Activated T-cell treated with anti-CD3 and anti-CD28 coated beads, Interleukin-2, amount 50 U/mL, for 72 hours (primary cell): ENCODE measurements around the gene LMO7. TPM values are rescaled to one million over a fixed set of nuclear protein-coding genes. Genes with fewer than 3 reads are reported as not detected.
"Not testable (repeated sequence)": the region's sequence is repeated elsewhere in the genome, so short reads cannot be mapped to it uniquely, and the experiment has no call there.

Experiments used
- ATAC-seq, 2 donors: fragments of 150-1000 bp; cut with Tn5 transposase; replicated peaks in 1 of 2; 2 replicates each; pipeline ENCODE4 v1.10.0; 2021; ENCODE audit warnings: moderate library complexity in 2 of 2, mild to moderate bottlenecking in 1 of 2
- DNase-seq, 2 donors: peaks; one replicate each; pipeline ENCODE4 v3.0.0; 2021 to 2022; ENCODE audit warnings: mixed read lengths in 1 of 2
- H3K27ac Mint-ChIP-seq: one replicate; pipeline ENCODE4 v1.8.0; 2022; ENCODE audit warnings: mild to moderate bottlenecking, moderate library complexity, mixed read lengths
- H3K27me3 Mint-ChIP-seq: one replicate; pipeline ENCODE4 v1.8.0; 2022; ENCODE audit warnings: low read depth, mixed read lengths
- H3K36me3 Mint-ChIP-seq, 2 donors: one replicate each; pipeline ENCODE4 v1.8.0; 2022; ENCODE audit warnings: mixed read lengths in 2 of 2, mild to moderate bottlenecking in 1 of 2; ENCODE audit not compliant: insufficient read depth in 2 of 2
- H3K4me1 Mint-ChIP-seq: one replicate; pipeline ENCODE4 v1.8.0; 2022; ENCODE audit warnings: low read depth, mixed read lengths
- H3K4me3 Mint-ChIP-seq, 2 donors: one replicate each; pipeline ENCODE4 v1.8.0; 2022; ENCODE audit warnings: mild to moderate bottlenecking in 2 of 2, mixed read lengths in 2 of 2, moderate library complexity in 2 of 2
- H3K9me3 Mint-ChIP-seq, 2 donors: one replicate each; pipeline ENCODE4 v1.8.0; 2022; ENCODE audit warnings: mixed read lengths in 2 of 2
- total RNA-seq, 2 donors: library from RNA; stranded (reverse); gene quantifications; one replicate each; pipeline ENCODE4 v1.2.3, GENCODE V29; 2022

Gene LMO7
- total RNA-seq, 2 donors from 2014 or later, result 12.1 to 14.6 TPM

GRCh38 chr13:75691183-75691582, 55.1 kb downstream of the LMO7 start:
- Mint-ChIP-seq H3K4me1 (no peaks in the 10 kb centered on the region), H3K36me3 (no peaks in the 10 kb centered on the region), H3K9me3 (no peaks in the 10 kb centered on the region), H3K27me3 (no peaks in the 10 kb centered on the region), H3K27ac (no peak overlapping the region), H3K4me3 (no peak overlapping the region)
- ATAC-seq, result no peak
- DNase-seq, result no peak

GRCh38 chr13:75693227-75693626, 57.1 kb downstream of the LMO7 start:
- no peaks in the 10 kb centered on the region for H3K36me3 Mint-ChIP-seq
- ATAC-seq (no peak), DNase-seq (no peak)
- H3K4me3 Mint-ChIP-seq, result no peak overlapping the region
- no peaks in the 10 kb centered on the region for H3K4me1 Mint-ChIP-seq
- no peaks in the 10 kb centered on the region for H3K27me3 Mint-ChIP-seq
- no peak overlapping the region for H3K27ac Mint-ChIP-seq
- no peaks in the 10 kb centered on the region for H3K9me3 Mint-ChIP-seq

- H3K9me3 Mint-ChIP-seq, result no peaks in the 10 kb centered on the region
- no peak for ATAC-seq
- no peak overlapping the region for H3K4me3 Mint-ChIP-seq
- DNase-seq, result no peak
- H3K4me1 Mint-ChIP-seq, result no peaks in the 10 kb centered on the region
- no peaks in the 10 kb centered on the region for H3K27me3 Mint-ChIP-seq
- no peak overlapping the region for H3K27ac Mint-ChIP-seq
- H3K36me3 Mint-ChIP-seq, result peaks cover 0 to 5% of the 10 kb centered on the region in 2 donors
Observed at GRCh38 chr13:75694722-75695121, 58.6 kb downstream of the LMO7 start.

GRCh38 chr13:75695908-75696307, 59.8 kb downstream of the LMO7 start:
- H3K9me3 Mint-ChIP-seq, H3K36me3 Mint-ChIP-seq, H3K27me3 Mint-ChIP-seq, H3K4me1 Mint-ChIP-seq, H3K27ac Mint-ChIP-seq, H3K4me3 Mint-ChIP-seq: not testable (repeated sequence)
- ATAC-seq (peak in 1 of 2 donors; percentile 30), DNase-seq (peak; percentile 58 to 65)

GRCh38 chr13:75699062-75699461, 62.9 kb downstream of the LMO7 start:
- Mint-ChIP-seq H3K4me3 (no peak overlapping the region), H3K27ac (no peak overlapping the region), H3K27me3 (no peaks in the 10 kb centered on the region), H3K9me3 (no peaks in the 10 kb centered on the region), H3K36me3 (peaks cover 2 to 5% of the 10 kb centered on the region in 2 donors), H3K4me1 (no peaks in the 10 kb centered on the region)
- no peak for DNase-seq
- ATAC-seq, result no peak

GRCh38 chr13:75699717-75700116, 63.6 kb downstream of the LMO7 start:
- H3K4me1 Mint-ChIP-seq, H3K4me3 Mint-ChIP-seq, H3K27ac Mint-ChIP-seq, H3K36me3 Mint-ChIP-seq, ATAC-seq, DNase-seq, H3K9me3 Mint-ChIP-seq, H3K27me3 Mint-ChIP-seq: not testable (repeated sequence)

GRCh38 chr13:75700552-75700951, 64.4 kb downstream of the LMO7 start:
- ATAC-seq, result no peak
- Mint-ChIP-seq H3K36me3 (peaks cover 2 to 5% of the 10 kb centered on the region in 2 donors), H3K27ac (no peak overlapping the region), H3K4me3 (no peak overlapping the region), H3K9me3 (no peaks in the 10 kb centered on the region), H3K27me3 (no peaks in the 10 kb centered on the region), H3K4me1 (peaks cover 8% of the 10 kb centered on the region)
- no peak for DNase-seq

- H3K27me3 Mint-ChIP-seq, result no peaks in the 10 kb centered on the region
- H3K4me1 Mint-ChIP-seq, result peaks cover 14% of the 10 kb centered on the region
- no peaks in the 10 kb centered on the region for H3K9me3 Mint-ChIP-seq
- peaks cover 2 to 5% of the 10 kb centered on the region in 2 donors for H3K36me3 Mint-ChIP-seq
- no peak overlapping the region for H3K27ac Mint-ChIP-seq
- H3K4me3 Mint-ChIP-seq, result no peak overlapping the region
- DNase-seq (no peak), ATAC-seq (no peak)
Observed at GRCh38 chr13:75702476-75702875, 66.3 kb downstream of the LMO7 start.

GRCh38 chr13:75703769-75704168, 67.6 kb downstream of the LMO7 start:
- no peak for ATAC-seq
- H3K9me3 Mint-ChIP-seq, result no peaks in the 10 kb centered on the region
- DNase-seq, result no peak
- H3K4me1 Mint-ChIP-seq, result peaks cover 14% of the 10 kb centered on the region
- peaks cover 2 to 5% of the 10 kb centered on the region in 2 donors for H3K36me3 Mint-ChIP-seq
- H3K27ac Mint-ChIP-seq, result no peak overlapping the region
- H3K4me3 Mint-ChIP-seq, result no peak overlapping the region
- H3K27me3 Mint-ChIP-seq, result no peaks in the 10 kb centered on the region

- Mint-ChIP-seq H3K4me3 (no peak overlapping the region), H3K27ac (no peak overlapping the region), H3K27me3 (no peaks in the 10 kb centered on the region), H3K4me1 (peaks cover 14% of the 10 kb centered on the region), H3K9me3 (no peaks in the 10 kb centered on the region), H3K36me3 (peaks cover 2% of the 10 kb centered on the region in 2 donors)
- ATAC-seq (no peak), DNase-seq (no peak)
Observed at GRCh38 chr13:75704194-75704926, 68.2 kb downstream of the LMO7 start.

- Mint-ChIP-seq H3K27ac (no peak overlapping the region), H3K4me3 (no peak overlapping the region), H3K27me3 (no peaks in the 10 kb centered on the region), H3K9me3 (no peaks in the 10 kb centered on the region), H3K36me3 (peaks cover 0 to 1% of the 10 kb centered on the region in 2 donors), H3K4me1 (peaks cover 14% of the 10 kb centered on the region)
- no peak for DNase-seq
- ATAC-seq, result no peak
Observed at GRCh38 chr13:75704927-75705288, 68.8 kb downstream of the LMO7 start.

- Mint-ChIP-seq H3K36me3 (no peaks in the 10 kb centered on the region), H3K27me3 (no peaks in the 10 kb centered on the region), H3K9me3 (no peaks in the 10 kb centered on the region), H3K4me1 (peaks cover 14% of the 10 kb centered on the region), H3K4me3 (no peak overlapping the region), H3K27ac (no peak overlapping the region)
- ATAC-seq (peak; percentile 92 to 98), DNase-seq (no peak)
Observed at GRCh38 chr13:75705395-75705794, 69.3 kb downstream of the LMO7 start.

GRCh38 chr13:75705908-75706307, 69.8 kb downstream of the LMO7 start:
- ATAC-seq (no peak), DNase-seq (no peak)
- H3K36me3 Mint-ChIP-seq, result no peaks in the 10 kb centered on the region
- H3K27ac Mint-ChIP-seq, result no peak overlapping the region
- no peaks in the 10 kb centered on the region for H3K27me3 Mint-ChIP-seq
- no peaks in the 10 kb centered on the region for H3K9me3 Mint-ChIP-seq
- H3K4me1 Mint-ChIP-seq, result peaks cover 14% of the 10 kb centered on the region
- no peak overlapping the region for H3K4me3 Mint-ChIP-seq

GRCh38 chr13:75713852-75714251, 77.7 kb downstream of the LMO7 start:
- H3K4me1 Mint-ChIP-seq, result peaks cover 12% of the 10 kb centered on the region
- no peak for ATAC-seq
- H3K27ac Mint-ChIP-seq, result no peak overlapping the region
- H3K36me3 Mint-ChIP-seq, result peaks cover 1 to 2% of the 10 kb centered on the region in 2 donors
- H3K27me3 Mint-ChIP-seq, result no peaks in the 10 kb centered on the region
- DNase-seq, result no peak
- no peaks in the 10 kb centered on the region for H3K9me3 Mint-ChIP-seq
- H3K4me3 Mint-ChIP-seq, result no peak overlapping the region
